HG02763 (cell line): ENCODE measurements around the gene ATP2C2.
"Not testable (repeated sequence)": the region's sequence is repeated elsewhere in the genome, so short reads cannot be mapped to it uniquely, and the experiment has no call there.

ENCODE experiments used
- ATAC-seq: cut with Tn5 transposase; IDR thresholded peaks from one replicate; pipeline ENCODE4 v1.9.1; 2021; ENCODE audit warnings: mild to moderate bottlenecking, moderate library complexity; ENCODE audit not compliant: unreplicated experiment

Gene ATP2C2

DNA sequence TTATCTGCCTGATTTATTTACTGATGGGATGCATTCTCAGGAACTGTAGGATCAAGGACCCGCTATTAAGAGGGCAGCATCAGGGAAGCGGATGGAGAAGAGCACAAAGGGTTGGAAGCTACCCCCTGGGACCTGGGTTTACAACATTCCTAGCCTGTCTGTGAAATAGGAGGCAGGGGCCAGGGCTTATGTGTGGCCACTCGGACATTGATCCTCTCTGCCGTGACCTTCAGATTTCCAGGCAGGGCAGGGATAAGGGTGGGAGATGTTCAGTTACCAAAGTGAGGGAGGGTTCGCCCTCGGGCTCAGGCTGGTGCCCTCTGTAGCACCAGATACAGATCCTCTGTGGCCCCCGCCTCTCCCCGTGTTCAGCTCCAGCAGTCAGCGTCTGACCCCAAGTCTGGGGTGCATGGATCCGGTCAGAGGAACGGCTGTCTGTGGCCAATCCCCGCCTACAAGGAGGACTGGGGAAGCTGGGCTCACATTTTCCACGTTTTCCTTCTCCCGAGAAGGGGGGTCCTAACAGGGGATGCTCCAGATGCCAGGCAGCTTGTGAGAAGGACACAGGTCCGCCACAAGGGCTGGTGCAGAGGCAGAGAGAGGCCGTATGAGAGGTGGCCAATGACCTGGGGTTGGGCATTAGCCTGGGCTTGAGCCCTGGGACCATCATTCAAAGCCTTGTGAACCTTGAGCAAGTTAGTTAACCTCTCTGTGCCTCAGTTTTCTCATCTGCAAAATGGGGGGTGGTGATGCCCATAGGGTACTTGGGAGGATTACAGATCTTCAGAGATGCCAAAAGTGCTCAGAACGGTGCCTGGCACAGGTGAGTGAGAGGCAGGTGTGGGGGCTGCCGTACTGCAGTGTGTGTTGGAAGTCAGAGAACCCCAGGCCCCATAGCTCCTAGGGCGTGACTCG lies 48.3 kb downstream of the ATP2C2 start:
- no peak for ATAC-seq

DNA sequence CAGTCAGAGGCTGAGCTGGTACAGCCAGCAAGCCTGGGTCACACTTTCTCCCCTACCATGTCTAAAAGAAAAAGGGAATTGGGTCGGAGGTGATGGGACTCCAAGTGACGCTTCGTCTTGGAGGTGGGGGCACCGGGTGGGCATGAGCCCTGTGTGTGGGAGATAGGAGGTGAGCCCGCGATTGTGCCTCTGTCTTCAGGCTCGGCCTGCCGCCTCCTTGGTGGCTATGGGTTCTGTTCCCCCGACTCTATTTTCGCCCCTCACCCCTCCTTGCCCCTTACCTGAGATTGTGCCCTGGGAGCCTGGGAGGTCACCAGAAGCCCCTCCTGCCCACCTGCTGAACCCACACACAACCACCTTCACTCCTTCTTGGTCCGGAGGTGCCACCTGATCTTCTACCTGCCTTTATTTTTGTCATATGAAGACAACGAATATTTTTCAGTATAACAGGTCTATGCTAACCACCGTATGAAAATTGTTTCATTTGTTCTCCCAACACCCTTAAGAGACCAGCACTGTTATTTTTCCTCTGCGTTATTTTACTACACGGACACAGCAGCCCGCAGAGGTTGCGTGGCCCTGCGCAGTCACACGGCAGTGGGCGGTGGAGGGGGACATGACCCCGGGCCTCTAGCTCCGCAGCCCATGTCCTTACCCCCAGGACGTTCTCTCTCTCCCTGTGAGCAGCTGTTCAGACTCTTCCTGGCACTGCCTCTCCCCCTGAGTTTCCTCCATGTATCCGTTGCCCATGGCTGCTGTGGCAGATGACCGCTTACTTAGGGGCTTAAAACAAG lies 49.9 kb downstream of the ATP2C2 start:
- no peak for ATAC-seq

DNA sequence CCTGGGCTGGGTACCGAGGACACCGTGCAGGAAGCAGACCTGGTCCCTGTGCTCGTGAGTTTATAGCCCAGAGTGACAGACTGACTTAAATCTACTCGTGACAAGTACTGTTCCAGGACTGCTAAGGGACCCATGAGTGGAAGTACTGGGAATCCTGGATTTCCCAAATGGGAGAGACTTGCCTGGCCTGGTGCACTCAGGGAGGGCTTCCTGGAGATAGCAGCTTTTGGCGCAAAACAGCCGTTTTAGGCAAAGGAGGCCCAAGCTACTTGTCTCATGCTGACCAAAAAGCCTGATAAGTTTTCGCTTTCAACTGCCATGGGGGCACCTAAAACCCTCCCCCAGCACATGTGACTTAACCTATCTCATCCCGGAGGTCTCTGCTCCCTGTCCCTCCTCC lies 51.4 kb downstream of the ATP2C2 start:
- no peak for ATAC-seq

DNA sequence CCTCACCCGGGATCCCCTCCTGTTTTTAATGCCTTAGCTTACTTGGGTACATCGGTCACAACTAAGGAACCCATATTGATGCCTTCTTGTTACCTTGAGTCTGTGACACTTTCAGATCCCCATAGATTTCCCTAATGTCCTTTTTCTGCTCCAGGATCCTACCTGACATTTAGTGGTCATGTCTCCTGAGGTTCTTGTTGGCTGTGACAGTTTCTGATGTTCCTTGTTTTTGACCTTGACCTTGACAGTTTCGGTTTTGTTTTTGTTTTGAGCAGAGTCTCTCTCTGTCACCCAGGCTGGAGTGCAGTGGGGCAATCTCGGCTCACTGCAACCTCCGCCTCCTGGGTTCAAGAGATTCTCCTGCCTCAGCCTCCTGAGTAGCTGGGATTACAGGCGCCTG lies 52.2 kb downstream of the ATP2C2 start:
- not testable (repeated sequence) for ATAC-seq

DNA sequence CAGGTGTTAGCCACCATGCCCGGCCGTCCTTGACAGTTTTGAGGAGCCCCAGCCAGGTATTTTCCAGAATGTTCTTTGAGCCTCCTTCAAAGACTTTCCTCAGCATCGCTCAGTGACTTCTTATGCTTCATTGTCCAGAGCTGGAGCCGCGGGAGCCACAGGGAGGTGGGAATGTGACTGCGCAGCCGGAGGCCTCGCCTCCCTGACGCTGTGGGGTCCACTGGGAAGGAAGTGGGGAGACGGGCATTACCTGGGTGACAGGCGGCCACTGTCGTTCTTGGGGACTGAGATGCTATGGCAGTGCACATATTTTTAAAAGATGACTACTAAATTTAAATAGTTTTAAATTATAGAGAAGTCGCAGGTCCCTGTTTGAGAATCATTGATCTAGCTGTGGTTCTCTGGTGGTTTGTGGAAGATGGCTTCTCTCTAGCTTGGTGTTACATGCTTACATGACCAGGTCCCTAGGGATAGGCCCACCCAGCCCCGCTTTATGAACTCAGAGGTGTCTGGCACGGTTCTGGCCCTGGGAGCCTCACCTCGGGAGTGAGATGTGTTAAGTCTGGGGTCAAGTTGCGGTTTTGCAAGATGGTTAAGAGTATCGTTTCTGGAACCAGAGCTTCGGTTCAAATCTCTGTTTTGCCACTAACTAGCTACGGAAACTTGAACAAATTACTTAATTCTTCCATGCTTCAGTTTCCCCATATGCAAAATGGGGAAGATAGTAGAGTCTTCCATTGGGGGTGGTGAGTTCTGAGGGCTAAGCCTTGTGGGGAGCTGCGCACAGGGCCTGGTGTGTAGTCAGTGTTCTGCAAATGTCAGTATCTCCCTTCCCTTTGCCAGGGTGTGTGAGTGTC lies 53.0 kb downstream of the ATP2C2 start:
- no peak for ATAC-seq

DNA sequence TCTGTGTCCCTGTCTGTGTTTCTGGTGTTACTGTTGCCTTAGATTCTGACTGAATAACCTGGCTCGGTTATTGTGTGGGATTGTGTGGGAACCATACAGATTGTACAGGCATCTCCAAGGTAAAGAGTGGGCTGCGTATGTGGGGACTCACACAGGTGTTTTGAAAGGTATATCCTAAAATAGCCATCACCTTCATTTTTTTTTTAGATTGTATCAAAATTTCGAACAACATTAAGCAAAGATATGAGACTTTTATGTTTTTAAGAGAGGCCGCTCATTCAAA lies 53.5 kb downstream of the ATP2C2 start:
- no peak for ATAC-seq

DNA sequence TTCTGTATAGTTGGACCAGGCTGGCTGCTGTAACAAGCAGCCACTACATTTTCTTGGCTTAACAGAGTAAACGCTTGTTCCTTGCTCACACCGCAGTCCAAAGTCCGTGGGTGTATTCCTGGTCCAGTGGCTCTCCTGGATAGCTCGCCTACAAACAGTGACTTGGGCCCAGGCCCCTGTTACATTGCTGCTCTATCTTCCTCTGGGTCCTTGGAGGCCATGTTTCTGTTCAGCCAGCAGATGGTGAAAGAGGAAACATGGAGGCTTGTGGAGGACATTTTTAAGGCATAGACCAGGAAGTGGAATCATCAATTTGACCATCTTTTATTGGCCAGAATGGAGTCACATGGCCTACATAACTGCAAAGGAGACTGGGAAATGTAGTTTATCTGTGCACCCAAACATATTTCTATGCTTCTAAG lies 55.1 kb downstream of the ATP2C2 start:
- ATAC-seq, result no peak

DNA sequence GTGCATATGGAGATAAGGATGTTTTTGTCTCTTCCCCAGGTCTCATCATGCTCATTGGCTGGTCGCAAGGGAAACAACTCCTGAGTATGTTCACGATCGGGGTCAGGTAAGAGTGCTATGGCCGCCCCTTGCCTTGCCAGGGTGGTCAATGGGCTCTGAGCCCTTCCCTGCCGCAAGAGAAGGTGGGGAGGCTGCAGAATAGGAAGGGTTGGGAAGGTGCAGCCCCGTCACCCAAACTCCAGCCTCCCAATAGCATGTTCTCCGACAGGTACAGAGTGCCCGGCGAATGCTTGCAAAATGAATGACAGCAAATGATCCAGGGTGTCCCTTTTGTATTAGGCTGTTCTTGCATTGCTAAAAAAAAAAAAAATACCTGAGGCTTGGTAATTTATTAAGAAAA lies 57.4 kb downstream of the ATP2C2 start:
- no peak for ATAC-seq

DNA sequence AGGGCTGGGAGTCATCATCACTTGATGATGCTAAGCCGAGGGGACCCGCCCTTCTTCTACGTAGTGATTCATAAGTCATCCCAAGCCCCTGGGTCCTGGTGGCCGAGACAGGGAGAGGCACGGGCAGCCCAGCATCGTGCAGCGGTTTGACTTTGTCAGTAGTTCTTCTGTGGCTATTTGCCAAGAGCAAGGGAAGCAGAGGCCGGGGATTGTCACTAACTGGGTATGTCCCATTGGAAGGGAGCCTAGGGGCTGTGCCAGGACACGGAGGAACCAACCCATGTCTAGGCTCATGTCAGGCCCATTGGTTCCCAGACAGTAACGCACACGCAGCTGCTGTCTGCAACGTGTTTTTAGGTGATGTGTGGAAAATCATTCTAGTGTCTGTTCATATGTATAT lies 58.5 kb downstream of the ATP2C2 start:
- no peak for ATAC-seq

DNA sequence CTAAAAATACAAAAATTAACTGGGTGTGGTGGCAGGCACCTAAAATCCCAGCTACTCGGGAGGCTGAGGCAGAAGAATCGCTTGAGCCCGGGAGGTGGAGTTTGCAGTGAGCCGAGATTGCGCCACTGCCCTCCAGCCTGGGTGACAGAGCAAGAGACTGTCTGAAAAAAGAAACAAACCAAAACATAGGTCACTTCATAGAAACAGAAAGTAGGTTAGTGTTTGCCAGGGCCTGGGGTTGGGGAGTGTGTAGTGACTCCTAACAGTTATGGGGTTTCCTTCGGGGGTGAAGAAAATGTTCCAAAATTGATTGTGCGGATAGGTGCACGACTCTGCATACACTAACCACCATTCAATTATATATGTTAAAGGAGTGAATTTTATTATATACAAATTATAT lies 59.2 kb downstream of the ATP2C2 start:
- no peak for ATAC-seq

DNA sequence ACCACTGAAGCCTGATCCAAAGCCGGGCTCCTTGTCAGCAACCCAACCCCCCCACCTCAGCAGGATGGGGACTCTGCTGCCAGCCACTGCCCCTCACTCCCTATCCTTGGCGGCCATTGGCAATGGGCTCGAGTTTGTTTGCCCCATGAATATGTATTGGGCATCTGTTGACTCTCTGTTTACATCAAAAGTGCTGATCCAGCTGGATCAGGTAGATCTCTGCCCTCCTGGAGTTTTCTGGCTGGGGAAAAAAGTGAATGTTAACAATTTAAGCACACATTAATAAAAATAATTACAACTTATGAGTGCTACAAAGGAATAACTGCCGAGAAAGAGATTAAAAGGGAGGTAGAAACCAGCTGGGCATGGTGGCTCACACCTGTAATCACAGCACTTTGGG lies 62.5 kb downstream of the ATP2C2 start:
- no peak for ATAC-seq

DNA sequence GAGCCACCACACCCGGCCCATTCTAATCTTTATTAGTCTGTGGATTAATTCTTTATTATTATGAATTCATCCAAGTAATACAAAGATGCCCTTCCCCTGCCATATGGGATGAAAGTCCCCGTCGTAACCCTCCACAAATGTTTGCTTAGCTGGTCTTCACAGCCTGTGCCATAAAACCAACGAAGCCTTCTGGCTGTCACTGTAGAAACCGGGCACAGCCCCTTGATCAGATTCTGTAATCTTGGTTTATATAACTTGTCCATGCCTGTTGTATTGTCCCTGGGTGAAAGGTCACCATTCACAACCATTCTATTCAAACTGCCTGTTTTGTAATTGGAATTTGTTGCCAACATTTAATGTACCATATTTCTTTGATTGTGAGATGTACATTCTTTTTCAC lies 66.5 kb downstream of the ATP2C2 start:
- no peak for ATAC-seq

DNA sequence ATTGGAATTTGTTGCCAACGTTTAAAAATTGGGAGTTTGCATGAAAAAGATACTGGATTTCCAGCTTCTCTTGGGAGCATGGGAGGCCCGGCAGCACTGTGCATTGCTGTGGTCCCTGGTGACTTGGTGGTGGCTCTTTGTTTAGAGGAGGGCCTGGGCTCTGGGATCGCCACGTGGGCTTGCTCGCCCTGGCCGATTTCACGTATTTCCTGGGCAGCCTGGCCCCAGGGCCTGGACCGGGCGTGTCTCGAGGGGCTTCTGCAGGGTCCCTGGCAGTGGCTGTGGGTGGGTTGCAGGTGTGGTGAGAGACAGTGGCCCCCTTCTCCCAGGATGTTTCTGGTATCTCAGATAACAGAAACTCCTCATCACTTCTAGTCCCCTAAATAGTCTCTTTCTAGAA lies 67.9 kb downstream of the ATP2C2 start:
- no peak for ATAC-seq

DNA sequence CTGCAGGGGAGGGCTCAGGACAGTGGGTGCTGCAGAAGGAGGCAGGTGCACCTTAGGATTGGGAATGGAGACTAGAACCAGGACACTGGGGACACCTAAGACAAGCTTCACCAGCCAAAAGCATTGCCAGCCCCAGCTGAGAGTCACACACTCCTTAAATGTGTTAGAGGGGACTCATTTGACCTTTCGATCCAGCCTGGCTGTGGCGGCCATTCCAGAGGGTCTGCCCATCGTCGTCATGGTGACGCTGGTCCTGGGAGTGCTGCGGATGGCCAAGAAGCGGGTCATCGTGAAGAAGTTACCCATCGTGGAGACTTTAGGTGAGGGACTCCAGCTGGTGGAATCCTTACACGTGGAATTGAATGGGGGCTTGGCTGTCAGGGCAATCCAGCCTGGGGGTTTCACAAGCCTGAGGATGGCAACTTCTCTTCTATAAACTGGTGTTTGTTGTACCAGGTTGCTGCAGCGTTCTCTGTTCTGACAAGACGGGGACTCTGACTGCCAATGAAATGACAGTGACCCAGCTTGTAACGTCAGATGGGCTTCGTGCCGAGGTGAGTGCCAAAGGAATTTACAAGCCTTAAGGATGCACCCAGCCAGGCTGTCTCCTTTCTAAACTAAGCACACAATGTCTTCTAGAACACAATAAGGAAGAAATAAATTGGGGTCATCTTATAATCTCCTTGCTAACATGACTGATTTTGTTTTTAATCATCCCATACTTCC lies 70.8 kb downstream of the ATP2C2 start:
- ATAC-seq, result no peak

DNA sequence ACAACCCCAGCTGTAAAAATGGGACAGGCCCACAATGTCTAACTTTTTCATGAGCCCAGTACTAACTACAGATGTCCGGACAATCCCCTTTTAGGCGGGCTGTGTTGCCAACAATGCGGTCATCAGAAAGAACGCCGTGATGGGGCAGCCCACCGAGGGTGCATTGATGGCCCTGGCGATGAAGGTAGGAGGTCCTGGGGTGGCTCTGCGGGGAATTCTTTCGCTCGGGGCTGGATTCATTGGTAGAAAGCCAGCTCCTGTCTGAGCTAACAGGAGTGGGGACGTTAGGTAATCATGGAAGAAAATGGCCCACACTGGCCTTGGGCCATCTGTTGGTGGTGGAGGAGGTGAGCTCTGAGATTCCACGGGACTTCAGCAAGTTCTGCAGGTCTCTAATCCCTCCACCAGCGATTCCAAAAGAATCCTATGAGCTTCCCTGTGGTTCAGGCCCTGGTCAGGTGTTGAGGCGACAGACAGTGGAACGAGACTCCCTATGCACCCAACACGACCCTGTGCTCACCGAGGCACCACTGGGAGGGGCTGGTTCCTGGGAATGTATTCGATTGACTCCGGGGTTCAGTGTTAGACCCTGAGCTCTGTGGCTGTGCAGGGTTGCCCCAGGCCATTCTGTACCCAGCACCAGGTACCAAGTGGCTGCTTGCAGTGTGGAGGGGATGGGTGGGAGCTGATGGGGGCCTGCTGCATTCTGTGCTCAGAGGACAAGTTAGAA lies 74.2 kb downstream of the ATP2C2 start:
- ATAC-seq, result no peak

DNA sequence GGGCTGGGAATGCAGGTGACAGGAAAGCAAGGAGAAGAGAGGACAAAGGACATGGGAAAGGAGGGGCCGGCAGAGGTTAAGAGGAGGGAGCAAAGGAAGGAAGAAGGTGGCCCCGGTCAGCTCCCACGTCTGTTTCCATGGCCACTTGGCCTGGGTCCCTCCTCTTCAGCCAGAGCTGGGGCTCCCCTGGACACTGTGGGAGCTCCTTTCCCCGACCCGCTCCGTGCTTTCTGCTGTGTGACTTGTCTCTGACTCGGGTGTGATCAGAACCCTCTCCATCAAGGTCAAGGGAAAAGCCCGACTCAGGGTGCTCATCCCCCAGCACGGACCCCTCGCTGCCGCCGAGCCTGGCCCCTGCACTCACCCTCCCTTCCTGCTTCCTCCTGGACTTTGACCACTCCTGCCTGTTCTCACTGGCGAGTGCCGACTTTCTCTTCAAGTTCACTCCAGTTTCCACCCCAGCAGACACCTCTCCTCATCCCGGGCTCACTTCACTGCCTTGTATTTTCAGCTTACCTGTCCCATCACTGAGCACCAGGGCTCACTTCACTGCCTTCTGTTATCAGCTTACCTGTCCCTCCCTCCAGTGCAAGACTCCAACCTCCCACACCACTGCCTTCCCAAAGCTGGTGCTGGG lies 74.9 kb downstream of the ATP2C2 start:
- no peak for ATAC-seq

DNA sequence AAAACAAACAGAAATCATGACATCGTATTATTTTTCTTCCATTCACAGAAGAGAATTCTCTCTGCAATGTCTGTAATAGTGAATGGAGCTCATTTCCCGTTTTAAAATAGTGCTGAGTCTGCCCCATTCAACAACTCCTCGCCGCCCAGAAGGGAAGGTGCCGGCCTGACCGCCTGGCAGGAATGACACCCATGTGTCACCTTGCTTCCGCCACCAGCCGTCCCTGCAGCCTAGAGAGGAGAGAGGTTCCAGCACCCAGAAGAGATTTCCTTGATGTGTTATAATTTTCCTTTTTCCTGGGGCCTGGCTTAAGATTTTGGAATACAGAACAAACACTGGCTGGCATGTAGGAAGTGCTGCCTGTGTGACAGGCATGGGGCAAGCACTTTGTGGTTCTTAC lies 76.1 kb downstream of the ATP2C2 start:
- no peak for ATAC-seq

DNA sequence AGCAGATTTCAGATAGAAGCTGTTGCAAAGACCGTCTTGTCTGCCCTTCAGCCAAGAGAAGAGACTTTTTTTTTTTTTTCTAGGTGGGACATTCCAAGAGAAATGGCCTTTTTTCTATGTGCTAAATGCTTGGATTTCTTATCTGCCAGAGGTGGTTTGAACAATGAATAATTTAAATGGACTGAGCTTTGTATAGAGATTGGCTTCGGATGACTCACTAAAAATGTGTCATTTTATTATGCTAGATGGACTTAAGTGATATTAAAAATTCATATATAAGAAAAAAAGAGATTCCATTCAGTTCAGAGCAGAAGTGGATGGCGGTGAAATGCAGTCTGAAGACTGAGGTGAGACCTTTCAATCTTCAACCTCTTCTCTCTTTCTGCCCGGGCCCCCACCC lies 77.7 kb downstream of the ATP2C2 start:
- ATAC-seq, result no peak

DNA sequence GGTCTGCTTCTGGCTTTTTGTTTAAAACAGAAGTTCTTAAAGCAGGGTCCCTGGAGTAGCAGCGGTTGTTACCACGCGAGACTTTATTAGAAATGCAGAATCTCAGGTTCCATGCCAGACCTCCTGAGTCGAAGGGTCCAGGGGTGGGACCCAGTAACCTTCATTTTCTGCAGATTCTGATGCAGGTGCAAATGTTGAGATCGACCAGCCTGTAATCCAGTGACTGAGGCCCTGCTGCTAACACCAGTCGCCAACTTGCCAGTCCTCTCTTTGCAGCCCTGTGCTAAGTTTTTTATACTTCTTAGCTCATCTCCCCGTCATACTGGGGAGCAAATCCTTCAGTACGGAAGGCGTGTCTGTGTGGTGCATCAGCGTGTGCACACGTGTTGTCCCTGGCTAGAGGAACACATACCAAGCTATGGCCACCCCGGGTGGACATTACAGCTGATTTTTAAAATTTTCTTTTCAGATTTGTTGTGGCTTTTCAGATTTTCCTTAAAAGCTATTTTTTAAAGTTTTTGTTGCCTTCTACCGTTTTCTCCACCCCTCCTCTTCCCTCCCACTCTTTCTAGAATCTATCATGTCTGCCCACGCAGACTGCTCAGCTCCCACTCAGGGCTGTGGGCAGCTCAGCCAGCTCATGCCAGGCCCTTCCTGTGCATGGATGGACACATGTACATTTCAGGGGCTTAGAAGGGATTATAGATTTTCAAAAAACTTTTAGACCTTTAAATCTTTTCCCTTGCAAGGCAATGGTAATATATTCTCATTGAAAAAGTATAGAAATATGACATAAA lies 78.5 kb downstream of the ATP2C2 start:
- no peak for ATAC-seq
